Neutrophil (primary cell): ENCODE measurements around the gene SLC46A3.

Experiments used
- H3K27ac ChIP-seq: fragments of 200-600 bp; sonication (generic); 2 replicates; pipeline ENCODE4 v1.5.1; 2016; ENCODE audit warnings: mild to moderate bottlenecking, moderate library complexity
- H3K27me3 ChIP-seq: fragments of 200-600 bp; sonication (generic); 2 replicates; pipeline ENCODE4 v1.6.0; 2016; ENCODE audit warnings: mild to moderate bottlenecking
- H3K36me3 ChIP-seq: fragments of 200-600 bp; sonication (generic); 2 replicates; pipeline ENCODE4 v1.5.1; 2017
- H3K4me1 ChIP-seq, 2 experiments: fragments of 200-600 bp in 1 of 2; sonication (generic) in 1 of 2; 1 replicate in 1 of 2; 2 replicates in 1 of 2; pipeline versions ENCODE4 v1.5.1 to v1.6.1; 2013 to 2016; ENCODE audit warnings: low read depth in 1 of 2, low read length in 1 of 2, mild to moderate bottlenecking in 1 of 2, moderate library complexity in 1 of 2; ENCODE audit not compliant: control insufficient read depth in 1 of 2, insufficient read depth in 1 of 2
- H3K4me3 ChIP-seq, 2 experiments: fragments of 200-600 bp in 1 of 2; sonication (generic) in 1 of 2; 1 replicate in 1 of 2; 2 replicates in 1 of 2; pipeline ENCODE4 v1.5.1; 2013 to 2016; ENCODE audit warnings: low read depth in 1 of 2, low read length in 1 of 2, mild to moderate bottlenecking in 1 of 2, moderate library complexity in 1 of 2
- H3K9me3 ChIP-seq: fragments of 200-600 bp; sonication (generic); 2 replicates; pipeline ENCODE4 v1.5.1; 2016
- CTCF ChIP-seq: fragments of 200-600 bp; sonication (generic); IDR thresholded peaks from 2 replicates; pipeline ENCODE4 v1.5.1; 2016; ENCODE audit warnings: antibody characterized with exemption

Gene SLC46A3

DNA sequence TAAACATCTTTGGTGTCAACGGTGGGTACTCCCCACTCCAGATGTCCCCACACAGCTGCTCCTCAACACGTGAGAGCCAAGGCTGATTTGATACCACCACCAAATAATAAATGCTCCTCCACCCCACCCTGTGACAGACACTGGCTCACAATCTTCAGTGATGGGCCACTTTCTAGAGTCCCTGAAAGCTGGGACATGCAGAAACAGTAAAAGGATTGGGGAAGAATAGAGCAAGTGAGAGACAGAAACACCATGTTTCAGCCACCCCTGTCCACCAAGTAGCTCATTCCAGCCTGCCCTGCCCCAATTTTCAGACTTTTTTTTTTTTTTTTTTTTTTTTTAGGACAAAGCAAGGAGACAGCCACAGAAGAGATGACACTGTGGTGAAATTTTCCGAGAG is 1.6 kb downstream of the SLC46A3 start:
- no peak overlapping the region for H3K4me3 ChIP-seq
- TF ChIP-seq CTCF: no peak
- no peaks in the 10 kb centered on the region for H3K36me3 ChIP-seq

DNA sequence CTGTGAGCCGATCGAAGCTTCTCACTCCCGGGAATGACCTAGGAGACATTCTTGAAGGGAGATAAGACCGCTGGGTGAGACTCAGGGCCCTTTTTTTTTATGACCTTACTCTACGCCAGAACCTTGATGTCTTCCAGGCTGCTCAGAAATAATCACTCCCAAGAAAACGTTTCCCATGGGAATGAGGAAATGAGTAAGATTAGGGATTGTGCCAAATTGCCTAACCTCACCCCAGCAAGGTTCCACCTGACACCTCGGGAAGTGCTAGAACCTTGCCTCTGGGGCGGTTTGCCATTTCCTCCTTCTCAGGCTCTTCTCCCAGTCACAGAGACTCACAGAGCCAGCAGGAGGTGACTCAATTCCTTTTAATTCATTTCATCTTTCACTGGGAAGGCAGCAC is 2.3 kb downstream of the SLC46A3 start:
- Histone ChIP-seq H3K27ac (no peak overlapping the region), H3K36me3 (no peaks in the 10 kb centered on the region), H3K27me3 (no peaks in the 10 kb centered on the region), H3K9me3 (no peaks in the 10 kb centered on the region), H3K4me1 (peaks cover 12 to 23% of the 10 kb centered on the region in 2 experiments), H3K4me3 (no peak overlapping the region)
- TF ChIP-seq CTCF: no peak

More for the DNA sequence above, 1.6 kb downstream of the SLC46A3 start:
- Histone ChIP-seq H3K27ac (no peak overlapping the region), H3K4me1 (peaks cover 12 to 23% of the 10 kb centered on the region in 2 experiments), H3K27me3 (peaks cover 1% of the 10 kb centered on the region), H3K9me3 (no peaks in the 10 kb centered on the region)

GRCh38 chr13:28714651-28715050 is 4.1 kb downstream of the SLC46A3 start:
- no peak for TF ChIP-seq CTCF

GRCh38 chr13:28710161-28710560 is 8.6 kb downstream of the SLC46A3 start:
- H3K27me3 ChIP-seq: no peaks in the 10 kb centered on the region
- H3K36me3 ChIP-seq: peaks cover 5% of the 10 kb centered on the region
- H3K4me1 ChIP-seq: no peaks in the 10 kb centered on the region
- no peaks in the 10 kb centered on the region for H3K9me3 ChIP-seq
- H3K4me3 ChIP-seq: no peak overlapping the region
- H3K27ac ChIP-seq: no peak overlapping the region
- no peak for TF ChIP-seq CTCF

More at GRCh38 chr13:28714651-28715050, 4.1 kb downstream of the SLC46A3 start:
- H3K9me3 ChIP-seq: no peaks in the 10 kb centered on the region
- peaks cover 12 to 23% of the 10 kb centered on the region in 2 experiments for H3K4me1 ChIP-seq
- H3K4me3 ChIP-seq: no peak overlapping the region
- no peak overlapping the region for H3K27ac ChIP-seq
- H3K27me3 ChIP-seq: no peaks in the 10 kb centered on the region
- peaks cover 5% of the 10 kb centered on the region for H3K36me3 ChIP-seq

DNA sequence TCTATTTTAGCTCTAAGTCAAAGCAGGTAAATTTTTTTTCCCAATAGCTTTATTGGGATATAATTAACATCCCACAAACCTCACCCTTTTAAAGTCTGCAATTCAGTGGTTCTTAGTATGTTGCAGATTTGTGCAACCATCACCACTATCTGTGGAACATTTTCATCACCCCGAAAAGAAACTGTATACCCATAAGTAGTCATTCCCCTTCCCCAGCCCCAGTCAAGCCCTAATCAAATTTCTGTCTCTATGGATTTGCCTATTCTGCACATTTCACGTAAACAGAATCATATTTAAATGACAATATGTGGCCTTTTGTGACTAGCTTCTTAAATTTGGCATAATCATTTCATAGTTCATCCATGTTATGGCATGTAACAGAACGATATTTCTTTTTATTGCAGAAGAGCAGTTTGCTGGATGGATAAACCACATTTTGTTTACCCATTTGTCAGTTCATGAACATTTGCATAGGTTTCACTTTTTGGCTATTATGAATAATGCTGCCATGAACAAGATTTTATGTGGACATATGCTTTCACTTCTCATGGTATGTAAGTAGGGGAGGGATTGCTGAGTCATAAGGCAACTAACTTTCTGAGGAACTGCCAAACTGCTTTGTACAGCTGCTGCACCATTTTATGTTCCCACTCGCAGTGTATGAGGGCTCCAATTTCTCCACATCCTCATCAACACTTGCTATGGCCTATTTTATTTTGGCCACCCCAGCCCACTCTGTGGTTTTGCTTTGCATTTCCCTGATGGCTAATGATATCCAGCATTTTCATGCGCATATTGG is 10.9 kb downstream of the SLC46A3 start:
- Histone ChIP-seq H3K4me1 (no peaks in the 10 kb centered on the region), H3K9me3 (no peaks in the 10 kb centered on the region), H3K27me3 (no peaks in the 10 kb centered on the region), H3K36me3 (peaks cover 5% of the 10 kb centered on the region), H3K4me3 (no peak overlapping the region), H3K27ac (no peak overlapping the region)
- no peak for TF ChIP-seq CTCF
